Fibroblast of lung (primary cell): ENCODE data around the gene TTC14.

Experiments
- EZH2 ChIP-seq: IDR thresholded peaks from 2 replicates; pipeline ENCODE4 v1.5.1; 2012; ENCODE audit warnings: low read length, control low read depth, mild to moderate bottlenecking; ENCODE audit errors: missing control alignments
- TF ChIP-seq, protein P1 (sequence below), 2 donors: IDR thresholded peaks in 1 of 2; conservative IDR thresholded peaks in 1 of 2; 1 replicate in 1 of 2; 2 replicates in 1 of 2; pipeline ENCODE4 v1.5.1; 2011 to 2012; ENCODE audit warnings: low read length in 2 of 2, control low read depth in 1 of 2, inconsistent platforms in 1 of 2, low read depth in 1 of 2, mild to moderate bottlenecking in 1 of 2

DNA sequence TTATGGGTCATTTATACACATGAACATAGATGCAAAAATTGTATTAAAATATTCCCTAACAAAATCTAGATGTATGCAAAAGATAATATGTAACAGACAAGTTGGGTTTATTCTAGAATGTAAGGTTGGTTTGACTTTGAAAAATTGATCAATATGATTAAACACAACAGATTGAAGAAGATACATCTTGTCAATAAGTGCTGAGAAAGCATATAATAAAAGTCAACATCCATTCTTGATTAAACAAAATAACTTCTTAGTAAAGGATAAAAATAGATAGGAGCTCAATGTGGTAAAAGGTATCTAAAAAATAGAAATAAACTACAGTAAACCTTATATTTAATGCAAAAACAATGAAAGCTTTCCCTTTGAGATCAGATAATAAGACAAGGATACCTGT lies 39.0 kb downstream of the TTC14 start:
- TF ChIP-seq, protein P1, sequence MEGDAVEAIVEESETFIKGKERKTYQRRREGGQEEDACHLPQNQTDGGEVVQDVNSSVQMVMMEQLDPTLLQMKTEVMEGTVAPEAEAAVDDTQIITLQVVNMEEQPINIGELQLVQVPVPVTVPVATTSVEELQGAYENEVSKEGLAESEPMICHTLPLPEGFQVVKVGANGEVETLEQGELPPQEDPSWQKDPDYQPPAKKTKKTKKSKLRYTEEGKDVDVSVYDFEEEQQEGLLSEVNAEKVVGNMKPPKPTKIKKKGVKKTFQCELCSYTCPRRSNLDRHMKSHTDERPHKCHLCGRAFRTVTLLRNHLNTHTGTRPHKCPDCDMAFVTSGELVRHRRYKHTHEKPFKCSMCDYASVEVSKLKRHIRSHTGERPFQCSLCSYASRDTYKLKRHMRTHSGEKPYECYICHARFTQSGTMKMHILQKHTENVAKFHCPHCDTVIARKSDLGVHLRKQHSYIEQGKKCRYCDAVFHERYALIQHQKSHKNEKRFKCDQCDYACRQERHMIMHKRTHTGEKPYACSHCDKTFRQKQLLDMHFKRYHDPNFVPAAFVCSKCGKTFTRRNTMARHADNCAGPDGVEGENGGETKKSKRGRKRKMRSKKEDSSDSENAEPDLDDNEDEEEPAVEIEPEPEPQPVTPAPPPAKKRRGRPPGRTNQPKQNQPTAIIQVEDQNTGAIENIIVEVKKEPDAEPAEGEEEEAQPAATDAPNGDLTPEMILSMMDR (conservative IDR thresholded peaks at IDR 0.05 in 1 of 2, IDR thresholded peaks at IDR 0.05 in 1 of 2; ENCODE audit: low read depth in 1 of 2, low read length in 2 of 2): no peak
- TF ChIP-seq EZH2: no peak
